Right renal pelvis (tissue), 4 donors: Measurements from ENCODE around the gene HOXA5. TPM values are rescaled to one million over a fixed set of nuclear protein-coding genes. Genes with fewer than 3 reads are reported as not detected.

Source experiments
- DNase-seq, 4 donors: peaks; one replicate each; pipeline ENCODE4 v3.0.0-alpha.2; 2013; ENCODE audit warnings: low read depth in 4 of 4, low spot score in 3 of 4, missing footprints in 1 of 4
- polyA plus RNA-seq, 4 donors: library from polyadenylated mRNA; unstranded; fragments of 120-200 nt; gene quantifications; one replicate each; pipeline ENCODE4 v1.2.1, GENCODE V29; 2013; ENCODE audit not compliant: insufficient read length in 4 of 4

The HOXA5 gene
- polyA plus RNA-seq, 4 donors, result 71.9 to 83.8 (median 78.1) TPM

DNA sequence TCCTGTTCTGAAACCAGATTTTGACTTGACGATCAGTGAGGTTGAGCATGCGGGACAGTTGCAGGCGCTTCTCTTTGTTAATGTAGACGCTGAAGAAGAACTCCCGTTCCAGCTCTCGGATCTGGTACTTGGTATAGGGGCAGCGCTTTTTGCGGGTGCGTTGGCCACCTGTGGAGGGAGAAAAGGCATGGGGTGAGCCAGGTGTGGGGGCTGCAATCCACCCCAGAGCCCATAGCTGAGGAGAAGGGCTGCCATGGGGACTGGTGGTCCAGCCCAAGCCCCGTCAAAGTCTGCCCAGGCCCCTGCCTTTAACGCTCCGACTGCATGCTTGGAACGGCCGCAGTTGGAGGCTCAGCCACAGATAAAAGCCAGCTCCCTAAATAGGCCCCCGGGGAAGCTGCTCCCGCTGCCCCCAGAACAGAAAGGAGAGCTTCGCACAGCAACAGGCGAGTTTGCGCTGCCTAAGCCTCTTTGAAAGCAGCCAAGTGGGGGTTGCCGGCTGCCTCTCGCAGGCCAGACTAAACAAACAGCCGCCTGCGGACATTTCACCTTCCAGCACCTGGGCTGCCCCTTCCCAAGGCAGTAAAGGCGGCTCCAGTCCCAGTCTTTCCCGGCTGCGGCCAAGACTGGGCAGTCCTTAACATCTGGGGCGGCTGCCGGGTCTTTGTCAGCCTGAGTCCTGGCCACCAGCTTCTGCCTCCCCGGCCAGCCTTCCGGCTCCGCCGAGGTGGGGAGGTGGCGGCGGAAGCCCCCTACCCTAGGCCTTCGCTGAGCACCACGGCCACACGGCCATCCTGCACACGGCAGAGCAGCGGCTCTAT, 39.6 kb upstream of the HOXA5 start:
- no peak for DNase-seq

DNA sequence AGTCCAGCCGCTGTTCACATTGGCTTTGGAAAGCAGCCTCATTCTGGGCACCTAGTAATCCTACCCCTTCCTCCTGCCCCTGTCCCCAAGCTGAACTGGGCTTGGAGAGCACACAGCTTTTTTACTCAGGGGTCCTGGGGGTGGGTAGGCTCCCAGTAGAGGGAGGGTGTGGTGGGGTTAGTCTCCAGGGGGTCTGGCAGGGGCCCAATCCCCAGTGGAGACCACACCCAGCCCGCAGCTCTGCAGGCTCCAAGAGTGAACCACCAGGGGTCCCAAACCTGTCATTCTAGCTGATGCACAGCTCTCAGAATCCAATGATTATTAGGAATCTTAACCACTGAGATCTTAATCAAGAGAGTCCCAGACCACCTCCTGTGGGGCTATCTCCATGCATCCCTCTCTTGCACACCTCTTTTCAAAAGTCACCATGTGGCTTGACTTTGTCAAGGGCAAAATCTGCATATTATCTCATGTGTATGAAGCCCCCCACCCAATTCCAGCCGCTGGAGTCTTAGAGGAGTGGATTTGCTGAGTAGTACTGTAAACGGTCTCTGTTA, 38.9 kb upstream of the HOXA5 start:
- no peak for DNase-seq

DNA sequence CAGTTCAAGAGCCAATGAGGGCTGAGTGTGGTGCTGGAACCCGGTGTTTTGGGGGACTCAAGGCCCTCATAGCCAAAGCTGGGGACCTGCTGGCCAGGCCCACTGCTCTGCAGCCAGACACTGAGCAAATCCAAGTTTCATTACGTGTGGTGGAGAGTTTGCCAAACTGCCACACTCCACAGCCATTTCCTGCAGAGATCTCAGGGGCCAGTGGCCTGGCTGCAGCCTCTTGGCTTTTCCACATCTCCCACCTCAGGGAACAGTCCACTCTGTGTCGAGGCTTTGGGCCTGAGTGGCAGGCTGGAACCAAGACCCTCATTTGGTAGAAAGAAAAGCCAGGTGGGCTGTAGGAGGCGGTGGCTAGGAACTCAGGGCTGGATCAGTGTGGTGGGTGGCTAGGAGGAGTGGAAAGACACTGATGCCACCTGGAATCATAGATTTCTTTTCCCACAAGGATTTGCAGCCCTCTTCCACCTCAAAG, 38.4 kb upstream of the HOXA5 start:
- DNase-seq, result no peak

DNA sequence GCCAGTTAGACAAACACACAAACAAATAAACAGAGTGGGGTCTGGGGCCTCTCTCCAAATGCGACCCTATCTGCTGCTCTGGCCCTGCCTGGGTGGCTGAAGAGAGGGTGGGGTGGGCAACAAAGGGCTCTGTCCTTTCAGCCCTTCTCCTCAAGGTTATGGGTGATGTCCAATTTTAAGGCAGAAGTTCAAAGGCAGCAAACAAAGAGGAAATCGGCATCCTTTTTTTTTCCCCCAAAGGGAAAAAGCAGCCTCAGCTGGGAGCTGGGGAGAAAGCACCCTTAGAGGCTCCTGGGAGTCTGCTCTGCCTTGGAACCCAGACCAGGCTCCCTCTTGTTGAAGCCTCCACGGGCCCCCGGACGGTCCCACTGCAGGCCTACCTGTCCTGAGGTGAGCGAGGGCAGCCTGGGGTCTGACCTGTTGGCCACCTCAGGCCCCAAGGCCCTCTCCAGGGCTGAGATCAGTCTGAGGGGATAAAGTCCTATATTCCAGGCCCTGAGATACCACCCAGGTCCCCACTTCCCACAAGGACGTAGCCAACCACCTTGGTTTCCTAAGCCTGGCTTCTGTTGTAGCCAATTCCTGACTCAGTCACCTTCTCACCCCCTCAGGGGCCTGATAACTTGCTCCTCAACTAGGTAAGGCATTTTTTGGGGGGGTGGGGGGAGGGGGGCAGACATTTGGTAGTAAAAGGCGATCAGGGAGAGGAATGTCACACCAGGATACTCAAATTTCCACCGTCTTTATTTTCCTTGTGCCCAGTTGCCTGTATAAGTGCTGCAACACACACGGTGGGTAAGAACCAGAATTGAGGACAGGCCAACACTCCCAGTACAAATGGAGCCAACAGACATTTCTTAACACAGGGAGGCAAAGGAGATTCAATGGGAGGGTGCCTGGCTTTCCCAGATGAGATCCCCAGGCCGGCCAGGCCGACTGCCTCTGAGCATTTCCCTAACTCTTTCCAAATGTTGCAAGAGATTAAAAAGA, 37.2 kb upstream of the HOXA5 start:
- DNase-seq, result no peak

DNA sequence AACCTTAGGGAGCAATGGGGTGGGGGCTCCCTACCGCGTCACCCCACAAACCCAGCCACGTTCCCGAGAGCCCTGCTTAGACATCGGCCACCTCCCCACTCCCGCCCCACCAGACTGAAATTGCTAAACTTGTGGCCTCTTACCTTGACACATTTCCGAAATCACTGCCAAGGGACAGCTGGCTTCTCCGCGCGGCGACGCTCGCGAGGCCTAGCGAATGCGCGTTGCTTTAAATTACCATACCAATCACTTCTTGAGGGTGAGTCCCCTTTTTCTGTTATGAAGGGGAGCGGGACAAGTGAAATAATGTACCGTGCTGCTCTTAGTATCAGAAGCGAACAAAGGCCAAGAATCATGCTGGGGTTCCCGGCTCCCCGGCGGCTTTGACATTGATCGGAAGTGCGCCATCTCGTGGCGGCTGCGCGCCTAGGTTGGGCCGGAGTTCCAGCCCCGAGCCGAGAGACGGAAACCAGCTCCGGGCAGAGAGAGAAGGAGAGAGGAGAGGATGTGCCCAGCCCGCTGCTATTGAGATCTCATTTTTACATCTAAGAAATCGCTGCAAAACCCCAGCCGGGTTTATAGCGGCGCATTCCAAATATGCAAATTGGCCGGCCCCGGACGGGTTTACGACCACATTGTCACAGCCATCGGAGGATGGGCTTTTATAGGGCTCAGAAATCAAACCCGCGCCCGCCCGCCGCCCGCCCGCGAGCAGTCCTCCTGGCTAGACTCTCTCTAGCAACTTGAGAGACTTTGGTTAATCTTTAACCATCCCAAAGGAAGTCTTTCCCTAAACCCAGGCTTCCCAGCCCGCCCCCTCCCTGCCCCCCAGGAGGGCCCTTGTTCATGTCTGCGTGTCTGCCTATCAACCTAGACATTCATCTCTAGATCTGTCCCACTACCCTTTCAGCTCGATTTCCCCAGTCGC, 36.3 kb upstream of the HOXA5 start:
- DNase-seq, result peak in 3 of 4 donors; percentile 87 to 94 (median 90)

DNA sequence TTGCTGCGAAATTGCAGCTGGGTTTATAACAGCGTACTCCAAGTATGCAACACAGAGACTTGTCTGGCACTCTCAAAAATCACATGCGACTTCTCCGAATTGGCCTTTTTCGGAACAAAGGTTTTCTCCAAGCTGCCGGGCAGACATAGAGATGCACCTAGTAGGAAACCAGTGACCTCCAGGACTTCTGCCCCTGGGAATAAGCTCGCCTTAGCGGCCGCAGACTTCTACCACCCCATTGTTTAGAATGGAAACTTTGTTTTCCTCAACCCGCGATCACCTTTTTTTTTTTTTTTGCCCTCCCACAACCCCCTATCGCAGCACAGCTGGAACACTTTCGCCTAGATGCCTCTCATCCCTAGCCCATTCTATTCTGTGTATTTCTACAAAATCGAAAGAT, 35.5 kb upstream of the HOXA5 start:
- no peak for DNase-seq

DNA sequence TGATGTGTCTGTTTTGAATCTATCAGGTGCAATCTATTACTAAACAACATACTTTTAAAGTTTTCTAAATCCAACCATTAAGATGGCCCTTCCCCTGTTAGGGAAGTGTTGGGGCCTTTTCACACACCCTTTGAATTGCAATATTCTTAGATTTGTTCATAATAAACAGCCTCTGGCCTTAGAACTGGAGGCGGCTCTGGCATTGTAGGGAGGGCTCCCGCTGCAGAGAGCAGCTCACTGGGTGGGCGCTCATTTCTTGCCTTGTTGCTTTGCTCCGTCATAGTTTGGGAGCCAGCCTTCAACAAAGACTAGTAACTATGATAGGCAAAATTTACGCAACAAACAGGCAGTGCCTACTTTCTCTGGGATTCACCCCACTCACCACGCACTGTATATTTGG, 34.9 kb upstream of the HOXA5 start:
- no peak for DNase-seq

DNA sequence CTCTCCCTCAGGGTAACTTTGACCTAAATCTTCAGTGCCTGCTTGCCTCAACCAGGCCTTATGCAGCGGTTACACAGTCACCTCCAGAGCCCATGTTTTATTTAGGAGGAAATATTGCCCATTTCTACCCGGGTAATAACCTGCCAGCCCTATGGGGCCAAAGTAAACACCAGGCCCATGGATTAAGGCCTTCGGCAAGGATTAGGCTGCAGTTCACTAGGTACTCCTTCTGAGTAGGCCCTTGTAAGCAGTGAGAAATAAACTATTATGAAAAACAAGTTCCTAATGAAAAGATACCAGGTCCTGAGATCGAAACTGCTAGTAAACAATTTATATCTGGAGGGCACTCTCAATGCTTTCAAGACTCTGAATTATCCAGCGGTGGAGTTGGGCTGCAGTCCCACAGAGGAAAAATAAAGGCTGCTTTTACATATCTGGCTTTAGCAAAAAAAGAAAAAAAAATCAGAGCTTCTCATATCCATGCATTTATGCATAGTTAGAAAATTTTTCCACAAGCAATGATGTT, 34.4 kb upstream of the HOXA5 start:
- no peak for DNase-seq

DNA sequence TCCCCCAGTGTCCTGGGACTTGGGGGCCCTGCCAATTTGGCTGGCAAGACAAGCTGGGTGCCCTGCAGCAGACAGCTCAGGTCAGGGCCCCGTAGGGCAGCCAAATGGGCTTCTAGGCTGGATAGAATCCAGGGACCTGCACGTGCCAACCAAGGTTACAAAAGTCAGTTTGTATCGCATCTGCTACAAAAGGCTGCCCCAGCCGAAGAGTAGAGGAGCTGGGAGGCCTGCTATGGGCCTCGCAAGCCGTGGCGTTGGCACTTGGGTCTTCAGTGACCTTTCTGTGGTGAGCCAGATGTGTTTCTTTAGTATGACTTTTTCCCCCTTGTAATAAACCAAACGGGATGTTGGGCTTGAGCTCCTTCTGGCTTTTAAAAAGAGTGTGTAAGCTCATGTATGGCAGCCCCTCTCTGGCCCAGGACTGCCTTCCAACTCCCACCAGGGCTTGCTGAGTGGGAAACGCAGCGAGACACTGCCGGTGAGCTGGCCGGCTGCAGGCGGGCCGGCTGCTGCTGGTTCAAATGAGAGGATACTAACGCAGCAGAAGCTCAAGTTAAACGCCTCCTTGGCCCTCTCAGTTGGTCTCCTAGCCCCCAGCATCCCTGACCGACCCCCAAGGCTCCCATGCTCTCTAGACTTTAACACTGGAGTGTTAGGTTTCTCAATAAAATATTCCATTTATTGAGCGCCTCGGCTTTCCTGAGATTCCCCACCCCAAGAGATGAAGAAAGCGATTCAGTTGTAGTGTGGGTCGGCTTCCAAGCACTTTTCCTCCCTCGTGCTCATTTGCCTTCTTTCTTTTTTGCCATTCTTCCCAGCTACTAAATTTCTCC, 33.7 kb upstream of the HOXA5 start:
- DNase-seq, result no peak

DNA sequence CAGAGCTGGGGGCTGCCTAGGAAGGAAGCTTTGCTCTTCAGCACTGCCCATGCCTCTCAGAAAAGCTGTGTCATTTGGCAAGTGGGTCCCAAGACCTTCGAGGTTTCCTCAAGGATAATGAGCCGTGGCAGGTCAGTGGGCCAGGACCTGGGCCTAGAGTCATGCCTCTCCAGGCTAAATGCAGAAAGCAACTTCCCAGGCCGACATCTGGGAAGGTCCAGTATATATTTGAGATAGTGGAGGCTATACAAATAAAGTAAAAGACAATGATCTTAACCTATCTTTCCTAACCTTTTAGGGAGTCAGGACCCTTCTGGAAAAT, 33.0 kb upstream of the HOXA5 start:
- no peak for DNase-seq

DNA sequence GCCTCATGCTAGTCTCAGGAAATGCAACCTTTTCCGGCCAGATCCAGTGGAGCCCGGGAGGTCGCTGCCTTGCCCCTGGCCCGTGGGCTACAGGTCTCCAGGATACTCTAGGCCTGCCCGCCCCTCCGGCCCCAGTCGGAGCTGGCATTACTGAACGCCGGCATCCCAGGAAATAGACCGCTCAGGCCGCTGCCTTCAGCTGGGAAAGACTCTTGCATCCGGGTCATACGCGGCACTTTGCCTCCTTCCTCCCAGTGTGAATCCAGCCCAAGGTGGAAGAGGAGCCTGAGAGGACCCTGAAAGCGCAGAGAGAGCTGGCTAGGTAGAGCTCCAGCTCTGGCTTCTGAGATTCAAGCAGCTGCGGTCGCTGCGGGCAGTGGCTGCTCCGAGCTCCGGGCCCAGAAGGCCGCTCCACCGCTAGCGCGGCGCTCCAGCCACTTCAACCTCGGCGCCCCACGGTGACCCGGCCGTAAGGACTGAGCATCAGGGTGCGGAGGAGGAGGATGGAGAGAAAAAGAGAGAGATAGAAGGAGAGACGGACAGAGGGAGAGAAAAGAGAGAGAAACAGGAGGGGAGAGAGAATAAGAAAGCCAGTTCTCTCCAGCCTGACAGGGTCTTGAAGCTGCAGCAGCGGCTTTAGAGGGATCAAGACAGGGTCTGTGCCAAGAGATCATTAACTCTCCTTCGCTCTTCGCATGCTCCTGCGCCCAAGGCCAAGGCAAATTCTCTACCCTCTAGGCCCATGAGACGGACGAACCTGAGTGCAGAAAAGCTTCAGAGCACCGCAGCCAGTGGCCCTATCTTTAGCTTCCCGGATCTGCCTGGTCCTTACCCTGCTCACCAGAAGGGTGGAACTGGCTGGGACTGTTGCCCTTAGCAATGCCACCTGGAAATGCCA, 32.4 kb upstream of the HOXA5 start:
- no peak for DNase-seq

DNA sequence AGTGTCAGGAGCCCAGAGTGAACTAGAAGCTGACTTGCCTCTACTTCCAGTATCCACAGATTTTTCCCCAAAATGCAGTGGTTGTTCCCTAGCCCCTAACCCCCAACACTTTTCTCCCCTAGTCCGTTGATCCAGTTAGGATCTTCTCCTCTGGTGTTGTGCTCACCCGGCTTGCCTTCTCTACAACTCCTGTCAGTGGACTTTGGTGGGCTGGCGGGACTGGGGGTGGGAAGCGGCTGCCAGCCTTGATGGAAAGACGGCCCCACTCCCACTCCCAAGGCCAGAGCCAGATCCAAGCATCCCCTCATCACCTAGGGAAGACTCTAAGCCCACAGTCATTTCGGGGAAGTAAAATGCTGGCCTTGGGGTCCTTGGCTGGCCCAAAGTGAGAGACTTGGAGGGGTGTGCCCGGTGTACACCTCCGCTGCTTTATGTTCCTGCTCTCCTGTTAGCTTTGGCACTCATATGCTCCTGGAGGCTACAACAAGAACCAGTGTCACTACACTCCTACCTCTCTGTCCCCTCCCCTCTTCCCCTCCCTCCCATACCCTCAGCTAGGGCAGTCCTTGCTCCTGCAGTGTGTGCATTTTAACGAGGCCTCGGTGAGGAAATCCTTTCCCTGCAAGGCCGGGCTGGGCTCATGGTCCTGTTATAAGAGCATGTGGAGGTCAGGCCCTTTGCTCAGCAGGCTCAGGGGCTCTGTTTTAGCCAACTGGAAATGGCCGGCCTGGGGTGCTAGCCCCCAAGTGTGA, 31.6 kb upstream of the HOXA5 start:
- DNase-seq, result no peak

DNA sequence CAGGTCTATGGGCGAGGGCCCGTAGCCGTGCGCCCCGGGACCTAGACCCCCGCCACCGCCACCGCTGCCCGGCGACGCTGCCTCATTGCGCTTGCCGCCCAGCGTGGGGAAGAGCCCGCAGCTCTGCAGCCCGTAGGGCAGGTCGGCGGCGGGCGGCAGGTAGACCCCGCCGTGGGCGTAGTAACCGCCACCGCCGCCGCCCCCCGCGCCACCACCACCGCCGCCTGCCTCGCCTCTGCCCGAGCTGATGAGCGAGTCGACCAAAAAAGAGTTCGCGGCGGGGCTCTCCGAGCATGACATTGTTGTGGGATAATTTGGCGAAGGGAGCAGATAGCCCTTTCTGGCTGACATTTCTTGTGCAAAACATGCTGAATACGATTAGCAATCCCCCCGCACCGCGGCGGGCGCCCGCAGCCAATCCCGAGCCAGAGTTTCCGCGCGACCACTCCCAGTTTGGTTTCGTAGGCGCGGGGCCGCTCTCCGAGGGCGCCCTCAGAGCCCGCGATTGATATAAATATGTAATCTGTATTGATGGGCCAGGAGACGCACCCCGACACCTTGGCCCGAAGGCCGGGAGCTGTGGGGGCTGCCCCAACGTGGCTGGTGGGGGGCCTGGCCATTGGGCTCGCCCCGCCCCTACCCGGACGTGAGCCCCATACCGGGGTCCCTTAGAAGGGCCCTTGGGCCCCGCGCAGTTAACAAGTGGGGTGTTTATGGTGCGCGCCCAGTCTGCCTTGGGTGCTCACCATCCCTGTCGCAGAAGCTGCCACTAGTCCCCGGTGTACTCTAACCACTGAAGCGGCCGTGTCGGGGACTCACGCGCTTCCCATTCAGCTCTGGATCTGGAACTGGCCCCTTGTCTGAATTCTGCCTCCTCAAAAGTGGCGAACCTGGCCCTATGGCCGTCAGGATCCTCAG, 30.7 kb upstream of the HOXA5 start, which contains the start of gene HOXA10:
TSS of gene HOXA10 (minus strand) at position 365 of the 918 bp plus-strand sequence. CDS start at position 351, 14 bp downstream.
- no peak for DNase-seq

DNA sequence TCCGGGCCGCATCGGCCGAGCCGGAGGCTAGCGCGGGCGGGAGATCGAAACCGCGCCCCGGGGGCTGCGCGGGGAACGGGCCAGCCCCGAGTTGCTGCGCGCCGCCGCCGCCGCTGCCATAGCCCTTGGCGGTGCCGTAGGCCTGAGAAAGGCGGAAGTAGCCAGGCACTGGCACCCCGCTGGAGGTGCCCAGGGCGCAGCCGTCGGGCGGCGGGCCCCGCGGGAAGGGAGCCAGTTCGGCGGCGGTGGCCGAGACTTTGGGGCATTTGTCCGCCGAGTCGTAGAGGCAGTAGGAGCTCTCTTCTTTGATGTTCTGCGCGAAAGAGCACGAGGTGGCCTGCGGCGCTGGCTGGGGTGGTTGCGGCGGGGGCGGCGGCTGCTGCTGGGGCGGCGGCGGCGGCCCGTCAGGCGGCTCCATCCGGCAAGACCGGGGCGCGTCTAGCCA, 30.1 kb upstream of the HOXA5 start:
- no peak for DNase-seq

DNA sequence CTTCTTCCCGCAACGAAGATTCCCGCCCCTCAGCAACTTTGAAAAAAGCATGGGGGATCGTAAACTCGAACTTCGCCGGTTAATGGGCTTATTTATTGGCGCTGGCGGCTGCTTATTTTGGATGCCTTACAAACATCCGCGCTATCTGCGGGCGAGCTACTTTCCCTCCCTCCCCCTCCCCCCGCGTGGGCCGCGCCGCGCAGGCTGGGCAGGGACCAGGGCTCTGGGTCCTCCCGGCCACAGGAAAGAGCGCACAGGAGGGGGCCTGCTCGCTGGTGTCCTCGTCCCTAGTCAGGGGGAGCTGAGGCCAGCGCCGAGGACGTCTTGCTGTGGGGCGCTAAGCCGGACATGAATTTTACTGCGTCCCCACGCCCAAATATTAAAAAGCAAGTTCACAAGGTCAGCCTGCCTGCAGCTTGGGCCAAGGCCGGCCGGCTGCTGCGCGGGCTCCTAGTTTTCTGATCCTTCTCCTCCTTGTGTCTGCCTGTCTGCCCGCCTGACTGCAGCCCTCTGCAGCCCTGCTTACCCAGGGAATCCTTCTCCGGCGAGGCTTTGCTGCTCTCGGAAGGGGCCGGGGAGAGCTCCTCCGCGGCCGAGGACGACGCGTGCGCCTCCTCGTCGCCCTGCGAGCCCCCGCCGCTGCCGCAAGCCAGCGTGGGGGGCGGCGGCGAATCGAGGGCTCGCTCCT, 29.5 kb upstream of the HOXA5 start:
- peak in 1 of 4 donors; percentile 78 for DNase-seq
